Upper lobe of right lung (tissue), 1 donor: Measurements from ENCODE around the gene PUS7. TPM values are rescaled to one million over a fixed set of nuclear protein-coding genes. Genes with fewer than 3 reads are reported as not detected.
A peak's percentile ranks its signal among the peaks of the same experiment; 100 is the strongest.
"Not testable (repeated sequence)": the region's sequence is repeated elsewhere in the genome, so short reads cannot be mapped to it uniquely, and the experiment has no call there.

Source experiments
- ATAC-seq: fragments of 200-7000 bp; cut with Tn5 transposase; one replicate; pipeline ENCODE4 v1.9.1; 2020; ENCODE audit warnings: mild to moderate bottlenecking, moderate library complexity
- DNase-seq: peaks from one replicate; pipeline ENCODE4 v3.0.0-alpha.2; 2020
- H3K27ac ChIP-seq: fragments of 200-600 bp; one replicate; pipeline ENCODE4 v1.8.0; 2022
- H3K27me3 ChIP-seq: fragments of 200-600 bp; one replicate; pipeline ENCODE4 v1.8.0; 2022; ENCODE audit warnings: mild to moderate bottlenecking
- H3K36me3 ChIP-seq: fragments of 200-600 bp; one replicate; pipeline ENCODE4 v1.8.0; 2022
- H3K4me1 ChIP-seq: fragments of 200-600 bp; one replicate; pipeline ENCODE4 v1.8.0; 2022
- H3K4me3 ChIP-seq: fragments of 200-600 bp; one replicate; pipeline ENCODE4 v1.8.0; 2022; ENCODE audit warnings: mild to moderate bottlenecking
- H3K9me3 ChIP-seq: fragments of 200-600 bp; one replicate; pipeline ENCODE4 v1.8.0; 2022
- CTCF ChIP-seq: fragments of 200-600 bp; IDR thresholded peaks from one replicate; pipeline ENCODE4 v1.8.0; 2022; ENCODE audit warnings: antibody characterized with exemption
- intact Hi-C: fragments of 100-400 bp; cut with DNase I; formaldehyde crosslinking; loops from one replicate; pipeline ENCODE4 v1.11.0; 2022
- total RNA-seq: library from RNA; stranded (reverse); fragmentation: NEBNext Ultra II Directional; extraction: Animal tissue kit (Norgen Biotek cat#: 25700); gene quantifications from one replicate; pipeline ENCODE4 v1.2.1, GENCODE V29; 2021
- donor health status: DM: no; HTN: yes; CAD: no; lungs with severe emphysema.

The PUS7 gene
- total RNA-seq, 1 donor from 2014 or later: 10.9 TPM

DNA sequence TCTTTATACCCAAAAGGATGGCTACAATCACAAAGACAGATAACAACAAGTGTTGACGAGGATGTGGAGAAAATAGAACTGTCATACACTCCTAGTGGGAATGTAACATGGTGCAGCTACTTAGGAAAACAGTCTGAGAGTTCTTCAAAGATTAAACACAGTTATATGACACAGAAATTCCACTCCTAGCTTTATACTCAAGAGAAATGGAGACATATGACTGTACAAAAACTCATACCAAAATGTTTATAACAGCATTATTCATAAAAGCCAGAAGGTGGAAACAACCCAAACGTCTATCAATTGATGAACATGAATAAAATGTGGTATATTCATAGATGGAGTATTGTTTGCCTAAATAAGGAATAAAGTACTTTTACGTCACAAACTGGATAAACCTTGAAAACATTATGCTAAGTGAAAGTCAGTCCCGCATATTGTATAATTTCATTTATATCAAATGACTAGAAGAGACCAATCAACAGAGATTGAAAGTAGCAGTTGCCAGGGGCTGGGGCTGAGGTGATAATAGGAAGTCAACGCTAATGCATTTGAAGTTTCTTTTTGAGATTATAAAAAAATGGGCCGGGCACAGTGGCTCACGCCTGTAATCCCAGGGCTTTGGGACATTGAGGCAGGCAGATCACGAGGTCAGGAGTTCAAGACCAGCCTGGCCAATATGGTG is 71.8 kb downstream of the PUS7 start:
- H3K36me3 ChIP-seq: no peaks in the 10 kb centered on the region
- H3K27ac ChIP-seq: no peak overlapping the region
- H3K9me3 ChIP-seq: no peaks in the 10 kb centered on the region
- H3K27me3 ChIP-seq: no peaks in the 10 kb centered on the region
- no peak overlapping the region for H3K4me3 ChIP-seq
- intact Hi-C loops: no loop called here
- no peak for DNase-seq
- ATAC-seq: no peak
- no peak for TF ChIP-seq CTCF
- H3K4me1 ChIP-seq: no peaks in the 10 kb centered on the region

- ATAC-seq: peak; percentile 47
- no peaks in the 10 kb centered on the region for H3K36me3 ChIP-seq
- no peak for TF ChIP-seq CTCF
- H3K27ac ChIP-seq: no peak overlapping the region
- no peak for DNase-seq
- no peak overlapping the region for H3K4me3 ChIP-seq
- no peaks in the 10 kb centered on the region for H3K4me1 ChIP-seq
- H3K9me3 ChIP-seq: no peaks in the 10 kb centered on the region
- intact Hi-C loops: no loop called here
- no peaks in the 10 kb centered on the region for H3K27me3 ChIP-seq
These were observed 73.9 kb downstream of the PUS7 start for GRCh38 chr7:105448181-105448580.

DNA sequence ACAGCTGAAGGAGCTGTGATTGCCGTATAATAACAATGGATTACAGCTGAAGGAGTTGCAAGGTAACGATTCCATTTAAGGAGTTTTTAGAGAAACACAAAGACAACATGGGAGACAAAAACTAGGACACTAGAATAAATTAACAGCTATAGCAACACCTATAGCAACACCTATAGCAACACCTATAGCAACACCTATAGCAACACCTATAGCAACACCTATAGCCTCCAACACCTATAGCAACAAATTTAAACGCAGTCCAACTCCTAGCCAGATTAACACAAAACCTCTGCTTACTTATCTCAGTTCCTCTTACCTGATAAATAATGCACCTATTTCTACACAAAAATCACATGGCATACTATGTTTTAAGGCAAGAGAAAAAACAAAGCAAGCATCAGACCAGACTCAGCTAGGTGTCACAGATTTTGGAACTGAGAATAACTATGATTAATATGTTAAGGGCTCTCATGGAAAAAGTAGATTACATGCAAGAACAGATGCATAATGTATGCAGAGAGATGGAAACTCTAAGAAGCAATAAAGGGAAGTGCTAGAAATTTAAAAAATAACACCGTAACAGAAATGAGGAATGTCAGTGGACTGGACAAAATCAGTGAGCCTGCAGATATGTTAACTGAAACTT is 77.6 kb downstream of the PUS7 start:
- TF ChIP-seq CTCF: no peak
- Histone ChIP-seq H3K27ac (no peak overlapping the region), H3K9me3 (no peaks in the 10 kb centered on the region), H3K36me3 (no peaks in the 10 kb centered on the region), H3K27me3 (no peaks in the 10 kb centered on the region), H3K4me3 (no peak overlapping the region), H3K4me1 (no peaks in the 10 kb centered on the region)
- ATAC-seq (no peak), DNase-seq (no peak)
- intact Hi-C loops: no loop called here

- H3K4me3 ChIP-seq, intact Hi-C loops, H3K27me3 ChIP-seq, H3K27ac ChIP-seq, H3K36me3 ChIP-seq, H3K9me3 ChIP-seq, H3K4me1 ChIP-seq, DNase-seq, ATAC-seq: not testable (repeated sequence)
These were observed 79.9 kb downstream of the PUS7 start for GRCh38 chr7:105442214-105442613.

- intact Hi-C loops: no loop called here
- Histone ChIP-seq H3K4me1 (no peaks in the 10 kb centered on the region), H3K27ac (no peak overlapping the region), H3K36me3 (no peaks in the 10 kb centered on the region), H3K27me3 (no peaks in the 10 kb centered on the region), H3K4me3 (no peak overlapping the region), H3K9me3 (no peaks in the 10 kb centered on the region)
- no peak for TF ChIP-seq CTCF
- peak; percentile 90 for ATAC-seq
- peak; percentile 39 for DNase-seq
These were observed 82.7 kb downstream of the PUS7 start for GRCh38 chr7:105439174-105439893.

DNA sequence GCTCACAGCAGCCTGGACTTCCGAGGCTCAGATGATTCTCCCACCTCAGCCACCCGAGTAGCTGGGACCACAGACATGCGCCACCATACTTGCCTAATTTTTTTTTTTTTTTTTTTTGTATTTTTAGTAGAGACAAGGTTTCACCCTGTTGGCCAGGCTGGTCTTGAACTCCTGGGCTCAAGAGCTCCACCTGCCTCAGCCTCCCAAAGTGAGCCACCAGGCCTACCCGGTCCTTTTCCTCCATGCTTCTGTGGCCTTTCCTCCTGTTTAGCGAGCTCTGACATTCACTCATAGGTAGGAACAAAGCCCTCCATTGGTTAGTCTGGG is 83.3 kb downstream of the PUS7 start:
- Histone ChIP-seq H3K27me3 (no peaks in the 10 kb centered on the region), H3K9me3 (no peaks in the 10 kb centered on the region), H3K4me3 (no peak overlapping the region), H3K36me3 (no peaks in the 10 kb centered on the region), H3K4me1 (no peaks in the 10 kb centered on the region), H3K27ac (no peak overlapping the region)
- intact Hi-C loops: no loop called here
- ATAC-seq: no peak
- DNase-seq: no peak
- no peak for TF ChIP-seq CTCF
